GM19324 (cell line): Measurements from ENCODE around the gene NHLH1.

ENCODE experiments used
- ATAC-seq: cut with Tn5 transposase; IDR thresholded peaks from one replicate; pipeline ENCODE4 v1.9.1; 2021; ENCODE audit warnings: mild to moderate bottlenecking, moderate library complexity; ENCODE audit not compliant: unreplicated experiment, low FRiP score

NHLH1 gene

DNA sequence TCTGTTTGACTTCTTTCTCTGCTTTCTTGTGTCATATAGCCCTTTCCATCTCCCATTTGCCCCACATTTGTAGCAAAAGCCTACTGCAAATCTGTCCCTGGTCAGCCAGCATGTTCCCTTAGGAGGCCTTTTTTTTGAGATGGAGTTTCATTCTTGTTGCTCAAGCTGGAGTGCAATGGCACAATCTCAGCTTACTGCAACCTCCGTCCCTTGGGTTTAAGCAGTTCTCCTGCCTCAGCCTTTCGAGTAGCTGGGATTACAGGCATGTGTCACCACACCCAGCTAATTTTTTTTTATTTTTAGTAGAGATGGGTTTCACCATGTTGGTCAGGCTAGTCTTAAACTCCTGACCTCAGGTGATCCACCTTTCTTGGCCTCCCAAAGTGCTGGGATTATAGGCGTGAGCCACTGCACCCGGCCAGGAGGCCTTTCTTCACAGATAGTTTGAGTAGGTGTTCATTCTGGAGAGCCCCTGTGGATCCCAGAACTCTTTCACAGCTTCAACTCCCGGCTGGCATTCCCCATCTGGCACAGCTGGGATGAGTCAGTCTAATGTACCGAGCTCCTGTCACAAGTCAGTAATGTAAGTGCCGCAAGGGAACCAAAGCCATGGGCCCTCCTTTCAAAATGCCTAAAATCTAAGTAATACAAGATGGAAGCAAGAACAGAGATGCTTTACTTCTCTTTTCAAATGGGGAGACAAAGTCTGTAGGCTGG lies 9.4 kb upstream of the NHLH1 start:
- no peak for ATAC-seq

DNA sequence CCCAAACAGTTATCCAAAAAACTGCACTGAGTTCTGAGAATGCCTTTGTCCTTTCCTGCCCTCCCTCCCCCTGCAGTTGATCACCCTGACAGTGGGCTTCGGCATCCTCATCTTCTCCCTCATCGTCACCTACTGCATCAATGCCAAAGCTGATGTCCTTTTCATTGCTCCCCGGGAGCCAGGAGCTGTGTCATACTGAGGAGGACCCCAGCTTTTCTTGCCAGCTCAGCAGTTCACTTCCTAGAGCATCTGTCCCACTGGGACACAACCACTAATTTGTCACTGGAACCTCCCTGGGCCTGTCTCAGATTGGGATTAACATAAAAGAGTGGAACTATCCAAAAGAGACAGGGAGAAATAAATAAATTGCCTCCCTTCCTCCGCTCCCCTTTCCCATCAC lies 8.8 kb upstream of the NHLH1 start:
- no peak for ATAC-seq

DNA sequence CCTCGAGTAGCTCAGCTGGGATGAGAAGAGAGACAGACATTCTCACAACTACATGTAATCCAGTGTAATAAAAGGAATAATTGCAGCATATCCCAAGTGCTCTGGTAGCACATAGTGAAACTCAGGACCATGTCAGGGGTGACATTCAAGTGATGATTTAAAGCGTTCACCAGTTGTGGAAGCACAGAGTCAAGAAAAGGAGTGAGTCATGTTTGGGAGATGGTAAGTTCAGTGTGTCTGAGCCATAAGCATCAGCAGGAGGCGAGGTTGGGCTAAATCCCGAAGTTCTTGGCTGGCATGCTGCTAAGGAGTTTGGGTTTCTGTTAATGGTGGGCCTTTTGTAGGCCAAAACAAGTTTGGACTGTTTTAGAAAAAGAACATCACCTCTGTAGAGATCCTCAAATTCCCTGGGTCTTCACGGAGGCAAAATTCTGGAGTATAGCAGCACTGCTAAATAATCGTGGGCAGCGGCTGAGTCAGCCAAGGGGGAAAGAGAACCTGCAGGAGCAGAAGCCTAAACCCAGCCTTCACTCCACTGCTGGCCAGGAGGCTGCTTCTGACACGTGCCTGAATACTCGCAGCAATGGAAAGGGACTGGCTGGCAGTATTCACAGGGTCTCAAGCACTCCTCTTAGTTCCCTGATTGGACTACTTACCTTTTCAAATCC lies 7.2 kb upstream of the NHLH1 start:
- ATAC-seq, result no peak

DNA sequence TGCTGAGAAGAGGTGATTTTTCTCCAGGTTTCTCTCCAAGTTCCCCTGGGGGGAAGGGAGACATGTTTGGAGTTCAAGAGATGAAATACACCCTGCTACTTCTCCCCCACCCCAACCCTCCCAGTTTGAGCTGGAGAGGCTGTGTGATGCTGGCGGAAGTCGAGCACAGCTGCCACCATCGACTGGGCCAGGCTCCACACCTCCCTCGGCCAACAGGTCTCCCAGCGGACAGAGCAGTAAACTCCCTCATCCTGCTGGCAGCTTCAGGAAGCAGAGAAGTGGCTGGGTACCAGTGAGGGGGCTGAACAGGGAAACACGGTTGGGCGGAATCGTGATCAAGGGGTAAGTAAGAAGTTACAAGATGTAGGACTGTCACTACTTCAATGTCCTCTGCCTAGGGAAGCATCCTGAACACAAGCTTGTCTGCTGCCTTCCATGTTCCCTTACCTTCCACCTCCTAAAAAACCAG lies 6.6 kb upstream of the NHLH1 start:
- no peak for ATAC-seq

DNA sequence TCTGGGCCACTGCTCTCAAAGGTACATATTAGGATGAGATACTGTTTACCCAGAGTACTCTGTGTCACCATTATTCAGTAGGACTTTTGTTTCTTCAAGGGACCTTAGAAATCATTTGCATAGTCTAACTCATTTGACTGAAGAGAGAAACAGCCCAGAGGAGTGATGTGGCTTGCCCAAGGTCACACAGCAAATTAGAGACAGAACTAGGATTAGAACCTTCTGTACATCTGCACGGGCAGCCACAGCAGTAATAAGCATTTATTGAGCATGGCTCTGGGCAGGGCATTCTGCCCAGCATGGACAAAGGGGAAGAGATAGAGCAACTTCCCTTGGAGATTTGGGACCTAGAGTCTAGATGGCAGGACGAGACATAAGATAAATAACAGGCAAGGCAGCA lies 5.7 kb upstream of the NHLH1 start:
- ATAC-seq, result no peak

DNA sequence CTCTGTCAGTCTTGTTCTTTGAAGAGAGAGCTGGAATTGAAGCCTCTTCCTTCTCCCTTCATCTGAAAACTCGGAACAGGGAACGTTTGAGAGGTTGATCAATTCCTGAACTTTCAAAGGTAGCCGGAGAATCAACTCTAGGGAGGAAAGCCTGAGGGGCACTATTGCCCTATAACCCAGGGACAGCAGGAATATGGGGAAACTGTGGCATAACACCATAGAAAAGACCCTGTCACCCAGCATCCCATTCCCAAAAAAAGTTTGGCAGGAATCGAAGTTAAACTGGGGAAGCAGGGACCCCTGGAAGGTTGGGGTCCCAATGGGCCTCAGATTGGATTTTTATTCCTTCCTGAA lies 5.1 kb upstream of the NHLH1 start:
- no peak for ATAC-seq

DNA sequence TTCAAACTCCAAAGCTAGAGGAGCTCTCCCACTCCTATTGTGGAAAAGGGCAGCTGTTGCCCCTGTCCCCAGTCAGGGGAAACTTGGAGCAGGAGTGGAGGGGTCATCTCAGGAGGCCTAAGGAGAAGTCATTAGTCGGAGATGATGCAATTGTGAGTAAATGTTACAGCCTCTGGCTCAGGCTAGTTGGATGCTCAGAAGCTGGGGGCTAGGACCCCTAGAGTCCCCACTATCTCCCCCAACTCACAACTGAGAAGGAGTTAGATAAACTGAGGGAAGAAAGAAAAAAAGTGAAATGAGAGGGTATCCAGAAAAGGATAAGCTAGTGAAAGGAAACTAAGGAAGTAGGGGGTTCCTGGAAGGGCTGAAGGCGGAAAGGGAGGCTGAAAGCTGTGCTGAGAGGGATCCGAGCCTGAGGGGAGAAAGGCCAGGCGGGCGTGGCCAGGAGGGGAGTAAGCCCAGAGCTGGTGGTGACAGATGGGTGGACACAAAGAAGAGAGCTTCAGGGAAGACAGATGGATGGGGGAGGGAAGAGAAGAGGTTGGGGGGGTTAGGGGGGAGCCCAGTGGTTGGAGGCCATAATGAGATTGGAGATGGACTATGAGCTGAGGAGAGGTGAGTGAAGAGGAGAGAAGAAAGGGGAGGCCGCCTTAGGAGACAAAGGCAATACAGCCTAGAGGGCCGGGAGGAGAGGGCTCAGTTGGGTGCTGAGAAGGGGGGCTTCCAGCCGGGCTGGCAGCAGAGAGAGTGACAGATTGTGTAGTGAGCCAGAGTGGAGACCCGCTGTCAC lies 4.5 kb upstream of the NHLH1 start:
- no peak for ATAC-seq

DNA sequence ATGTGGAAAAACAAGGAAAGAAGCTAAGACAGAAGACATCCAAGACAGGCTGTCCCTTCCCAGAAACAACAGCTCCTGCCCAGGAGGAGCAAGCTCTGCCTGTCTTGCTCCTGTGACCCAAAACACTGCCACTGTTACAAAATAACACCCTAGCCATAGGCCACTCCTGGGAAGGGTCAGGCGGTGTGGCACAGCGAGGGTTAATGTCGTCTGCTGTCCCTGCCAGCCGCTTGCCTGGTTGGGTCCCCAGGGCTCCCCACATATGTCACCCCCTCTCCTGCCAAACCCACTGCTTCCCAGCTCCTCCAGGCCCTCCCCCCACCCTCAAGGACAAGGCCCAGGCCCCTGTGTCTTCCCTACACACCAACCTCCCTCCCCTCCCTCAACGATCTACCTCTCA lies 3.9 kb upstream of the NHLH1 start:
- no peak for ATAC-seq

DNA sequence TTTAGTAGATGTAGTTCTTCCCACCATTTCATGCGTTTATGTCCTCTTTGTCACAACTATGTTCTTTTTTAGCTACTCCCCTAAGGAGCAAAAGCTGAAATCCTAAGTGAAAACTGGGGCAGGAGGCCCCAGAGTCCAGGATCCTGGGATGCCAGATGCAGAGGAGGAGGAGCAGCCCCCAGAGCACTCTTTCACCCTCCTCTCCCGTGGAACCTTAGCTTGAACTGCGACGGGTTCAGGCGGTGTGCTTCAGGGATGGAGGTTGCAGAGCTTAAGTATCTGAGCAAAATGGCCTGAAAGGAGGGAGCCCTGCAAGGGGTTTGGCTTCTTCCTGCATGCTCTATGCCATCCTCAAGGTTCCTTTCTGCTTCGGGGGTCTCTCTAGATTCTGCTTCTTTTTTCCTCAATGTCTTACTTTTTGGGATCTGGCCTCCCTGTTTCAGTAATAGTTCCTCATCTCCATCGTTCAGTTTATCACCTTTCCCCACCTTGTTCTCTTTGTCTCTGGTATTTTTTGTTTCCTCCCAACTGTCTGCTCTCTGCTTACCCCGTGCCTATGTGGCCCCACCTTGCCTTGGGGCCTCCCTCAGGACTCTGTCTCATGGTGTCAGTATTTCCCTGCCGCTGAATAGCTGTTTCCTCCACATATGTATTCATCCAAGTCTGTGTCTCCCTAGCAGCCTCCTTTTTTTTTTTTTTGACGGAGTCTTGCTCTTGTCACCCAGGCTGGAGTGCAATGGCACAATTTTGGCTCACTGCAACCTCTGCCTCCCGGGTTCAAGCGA lies 2.7 kb upstream of the NHLH1 start:
- ATAC-seq, result no peak

DNA sequence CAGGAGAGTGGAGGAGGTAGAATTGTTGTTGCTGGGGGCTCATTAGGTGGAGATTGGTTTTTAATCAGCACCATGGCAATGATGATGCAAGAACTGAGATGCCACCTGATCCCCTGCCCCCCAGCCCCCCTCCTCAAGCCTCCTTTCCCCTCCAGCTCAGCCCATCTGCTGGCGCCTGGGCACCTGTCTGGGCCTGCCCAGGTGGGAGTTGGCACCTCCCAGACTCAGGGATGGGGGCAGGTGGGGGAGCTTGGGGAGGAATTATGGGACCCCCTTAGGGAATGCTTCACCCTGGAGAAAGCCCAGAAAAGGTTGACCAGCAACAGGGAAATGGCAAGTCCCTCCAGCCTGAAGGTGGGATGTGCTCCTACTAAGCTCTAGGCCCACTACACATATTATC lies 1.5 kb upstream of the NHLH1 start:
- ATAC-seq, result no peak

DNA sequence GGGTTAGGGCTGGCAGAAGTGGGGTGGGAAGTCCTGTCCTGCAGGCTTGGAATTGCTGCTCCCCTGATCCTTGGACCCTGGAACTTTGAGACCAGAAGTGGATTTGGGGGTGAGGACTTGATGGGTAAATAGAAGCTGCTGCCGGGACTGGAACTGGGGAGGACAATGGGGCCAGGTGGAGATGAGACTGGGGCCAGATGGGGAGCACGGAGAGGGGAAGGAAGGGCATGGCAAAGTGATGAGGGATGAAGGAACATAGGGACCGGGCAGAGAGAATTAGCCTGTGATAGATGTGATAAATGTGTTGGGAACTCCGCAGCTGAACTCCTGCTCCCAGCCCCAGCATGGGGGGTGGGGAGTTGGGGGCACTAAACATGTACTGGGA lies 637 bp downstream of the NHLH1 start:
- ATAC-seq, result no peak

DNA sequence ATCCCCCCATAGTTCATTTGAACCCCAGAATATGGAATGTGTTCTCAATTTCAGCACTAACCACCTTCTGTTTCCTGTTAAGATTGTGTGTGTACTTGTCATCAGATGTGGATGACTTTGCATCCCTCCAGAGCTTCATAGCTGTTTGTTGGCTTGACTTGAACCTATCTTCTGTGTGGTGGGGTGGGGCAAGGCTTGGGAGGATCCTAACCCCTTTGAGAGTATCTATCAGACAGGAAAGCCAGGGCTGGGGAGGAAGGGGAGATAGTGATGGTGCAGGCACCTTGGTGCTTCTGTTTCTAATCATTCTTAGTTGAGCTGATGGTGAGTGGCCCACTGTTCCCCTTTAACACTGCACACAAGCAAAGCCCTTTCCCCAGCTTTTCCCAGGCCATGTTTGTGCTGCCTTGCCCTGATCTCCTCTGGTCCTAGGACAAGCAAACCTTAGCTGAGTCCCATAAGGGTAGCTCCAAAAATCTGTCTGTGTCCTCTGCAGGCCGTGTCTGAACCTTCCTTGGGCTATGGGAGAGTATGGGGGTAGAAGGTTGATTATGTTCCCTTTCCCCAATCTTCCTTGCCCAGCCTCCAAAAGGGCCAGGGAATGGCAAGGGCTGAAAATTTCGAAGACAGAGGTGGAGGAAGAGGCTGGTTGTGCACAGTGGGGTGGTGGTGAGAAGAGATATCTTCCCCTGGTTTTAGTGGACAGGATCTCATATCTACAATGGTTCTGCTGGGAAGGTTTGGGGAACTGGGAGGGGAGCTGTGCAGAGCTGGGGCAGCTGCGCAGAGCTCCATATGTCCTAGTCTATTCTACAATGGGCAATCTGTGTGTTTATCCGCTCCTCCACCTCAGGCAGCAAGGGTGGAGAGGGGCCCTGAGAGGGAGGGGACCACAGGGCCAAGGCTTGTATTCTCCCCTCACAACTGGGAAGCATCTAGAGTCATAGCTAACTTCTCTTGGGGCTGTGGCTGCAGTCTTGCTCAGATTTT lies 1.4 kb downstream of the NHLH1 start:
- no peak for ATAC-seq

DNA sequence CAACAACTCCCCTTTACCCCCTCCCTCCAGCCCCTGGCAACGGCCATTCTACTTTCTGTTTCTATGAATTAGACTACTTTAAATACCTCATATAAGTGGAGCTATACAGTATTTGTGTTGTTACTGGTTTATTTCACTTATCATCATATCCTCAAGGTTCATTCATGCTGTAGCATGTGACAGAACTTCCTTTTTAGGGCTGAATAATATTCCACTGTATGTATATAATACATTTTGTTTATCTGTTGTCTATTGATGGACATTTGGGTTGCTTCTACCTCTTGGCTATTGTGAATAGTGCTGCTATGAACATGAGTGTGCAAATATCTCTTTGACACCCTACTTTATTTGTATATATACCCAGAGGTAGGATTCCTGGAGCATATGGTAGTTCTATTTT lies 2.2 kb downstream of the NHLH1 start:
- ATAC-seq, result no peak

DNA sequence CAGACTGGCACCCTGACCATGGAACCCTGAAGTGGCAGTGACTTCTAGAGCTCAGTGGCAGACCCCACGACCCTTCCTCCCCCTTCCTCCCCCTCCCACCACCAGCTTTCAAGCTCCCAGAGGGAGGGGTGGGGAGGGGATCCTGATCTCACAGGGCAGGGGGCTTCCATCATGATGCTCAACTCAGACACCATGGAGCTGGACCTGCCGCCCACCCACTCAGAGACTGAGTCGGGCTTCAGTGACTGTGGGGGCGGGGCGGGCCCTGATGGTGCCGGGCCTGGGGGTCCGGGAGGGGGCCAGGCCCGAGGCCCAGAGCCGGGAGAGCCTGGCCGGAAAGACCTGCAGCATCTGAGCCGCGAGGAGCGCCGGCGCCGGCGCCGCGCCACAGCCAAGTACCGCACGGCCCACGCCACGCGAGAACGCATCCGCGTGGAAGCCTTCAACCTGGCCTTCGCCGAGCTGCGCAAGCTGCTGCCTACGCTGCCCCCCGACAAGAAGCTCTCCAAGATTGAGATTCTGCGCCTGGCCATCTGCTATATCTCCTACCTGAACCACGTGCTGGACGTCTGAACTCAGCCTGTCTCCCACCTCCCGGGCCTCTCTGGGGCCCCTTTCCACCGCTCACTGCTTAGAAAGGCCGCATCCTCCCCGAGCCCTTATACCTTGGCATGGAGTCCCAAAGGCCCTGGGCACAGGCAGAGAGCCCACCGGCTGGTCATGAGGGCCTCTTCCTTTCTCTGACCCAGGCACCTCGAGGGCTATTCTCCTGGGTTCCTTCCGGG lies 3.9 kb downstream of the NHLH1 start:
- no peak for ATAC-seq

DNA sequence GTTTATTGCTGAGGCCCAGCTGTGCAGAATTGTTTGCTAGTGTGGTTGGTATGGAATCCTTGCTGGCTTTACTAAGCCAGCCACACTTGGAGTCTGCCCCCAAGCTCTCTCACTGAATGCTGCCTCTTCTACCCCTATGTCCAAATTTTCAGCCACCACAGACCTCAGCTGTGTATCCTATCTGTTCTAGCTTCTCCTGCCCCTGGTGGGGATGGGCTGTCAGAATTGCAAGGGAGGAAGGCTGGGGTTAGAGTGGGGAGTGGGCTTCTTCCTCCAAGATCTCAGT lies 4.4 kb downstream of the NHLH1 start:
- no peak for ATAC-seq

DNA sequence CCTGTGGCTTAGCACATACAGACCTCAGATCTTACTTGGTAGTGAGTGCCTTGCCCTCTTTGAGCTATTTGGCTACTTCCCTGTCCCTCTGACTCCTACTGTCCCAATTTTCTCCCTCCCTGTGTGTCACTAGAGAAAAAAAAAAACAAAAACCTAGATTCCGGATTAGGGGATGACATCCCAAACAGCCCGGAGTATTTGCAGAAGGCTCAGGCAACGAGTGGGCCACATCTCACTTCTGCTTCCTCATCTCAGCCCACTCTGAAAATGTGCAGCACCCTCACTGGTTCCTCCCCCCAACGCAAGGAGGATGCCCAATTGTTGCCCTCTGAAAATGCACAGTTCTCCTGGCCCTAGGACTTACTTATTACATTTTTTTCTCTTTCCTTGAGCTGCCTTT lies 4.9 kb downstream of the NHLH1 start:
- no peak for ATAC-seq

DNA sequence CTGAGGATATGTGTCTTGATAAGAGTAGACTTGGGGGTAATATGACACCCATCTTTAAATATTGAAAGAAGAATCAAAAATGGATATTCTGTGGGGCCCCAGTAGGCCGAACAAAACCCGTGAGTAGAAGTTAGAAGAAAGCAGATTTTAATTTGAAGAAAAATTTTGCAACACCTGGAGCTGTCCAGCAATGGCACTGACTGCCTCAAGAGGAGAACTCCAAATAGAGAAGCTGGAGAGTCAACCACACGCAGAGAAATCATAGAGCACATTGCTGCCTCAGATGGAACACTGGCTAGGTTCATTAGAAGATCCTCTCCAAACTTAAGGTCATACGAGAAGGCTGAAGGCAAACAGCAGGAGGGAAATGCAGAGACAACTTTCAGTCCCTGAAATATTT lies 6.8 kb downstream of the NHLH1 start:
- no peak for ATAC-seq

DNA sequence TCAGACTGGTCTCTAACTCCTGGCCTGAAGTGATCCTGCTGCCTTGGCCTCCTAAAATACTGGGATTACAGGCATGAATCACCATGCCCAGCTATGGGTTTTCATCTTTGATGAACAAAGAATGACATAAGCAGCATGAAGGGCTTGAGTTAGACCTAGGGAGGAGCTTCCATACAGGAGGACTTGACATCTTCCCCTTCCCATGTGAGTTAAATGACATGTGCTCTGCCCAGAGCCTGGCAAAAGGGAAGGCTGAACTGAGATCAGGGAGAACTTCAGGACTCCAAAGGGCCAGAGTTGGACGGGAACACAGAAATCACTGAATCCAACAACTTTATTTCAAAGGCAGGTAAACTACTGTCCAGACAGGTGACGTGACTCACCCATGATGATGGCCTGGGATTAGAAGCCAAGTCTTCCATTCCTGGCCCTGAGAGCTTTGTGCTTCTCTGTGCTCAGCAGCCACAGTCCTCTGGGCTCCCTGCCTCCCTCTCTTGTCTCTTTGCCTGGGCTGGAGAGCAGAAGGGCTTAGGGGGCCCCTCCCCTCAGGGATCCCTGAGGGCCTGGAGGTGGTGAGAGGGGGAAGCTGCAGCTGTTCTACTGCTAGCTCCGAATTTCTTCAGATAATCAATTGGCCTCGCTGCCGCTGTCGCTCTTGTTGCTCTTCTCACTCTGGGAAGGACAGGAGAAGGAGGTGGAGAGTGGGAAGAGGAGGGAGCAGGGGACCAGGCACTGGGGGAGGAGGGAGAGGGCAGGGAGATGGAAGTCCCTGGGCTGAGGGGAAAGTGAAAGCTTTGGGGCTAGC lies 7.6 kb downstream of the NHLH1 start:
- ATAC-seq, result no peak
